Measurements from ENCODE around the gene POLE. TPM values are rescaled to one million over a fixed set of nuclear protein-coding genes. Genes with fewer than 3 reads are reported as not detected.

The POLE gene
- total RNA-seq, 4 donors from 2014 or later, result 19.2 to 28.1 (median 23.9) TPM

- no peak for TF ChIP-seq CTCF (IDR thresholded peaks at IDR 0.05)
- TF ChIP-seq POLR2A (IDR thresholded peaks at IDR 0.05), result no peak
- 88 to 95% methylated on average over 10 of the region's 10 CpGs for WGBS, 2 donors
- intact Hi-C loops (cut with DNase I), result no loop called here
- no peak overlapping the region for H3K27ac ChIP-seq
- no peaks in the 10 kb centered on the region for H3K9me3 ChIP-seq
- H3K4me3 ChIP-seq (replicated peaks in 1 of 3), result no peak overlapping the region
- H3K4me1 ChIP-seq, result no peaks in the 10 kb centered on the region
- H3K27me3 ChIP-seq, result no peaks in the 10 kb centered on the region
- H3K36me3 ChIP-seq, result peaks cover 0 to 31% of the 10 kb centered on the region in 2 donors
- no peak for DNase-seq
Observed at GRCh38 chr12:132633901-132634300, 53.2 kb downstream of the POLE start.

GRCh38 chr12:132633398-132633797 is 53.7 kb downstream of the POLE start:
- WGBS, 2 donors, result 98 to 99% methylated on average over 8 of the region's 8 CpGs
- Histone ChIP-seq H3K4me1 (no peaks in the 10 kb centered on the region), H3K9me3 (no peaks in the 10 kb centered on the region), H3K27ac (no peak overlapping the region), H3K36me3 (peaks cover 0 to 31% of the 10 kb centered on the region in 2 donors), H3K4me3 (replicated peaks in 1 of 3) (no peak overlapping the region), H3K27me3 (no peaks in the 10 kb centered on the region)
- DNase-seq, result no peak
- TF ChIP-seq CTCF (IDR thresholded peaks at IDR 0.05) (no peak), POLR2A (IDR thresholded peaks at IDR 0.05) (no peak)
- intact Hi-C loops (cut with DNase I), result no loop called here

- Histone ChIP-seq H3K9me3 (no peaks in the 10 kb centered on the region), H3K27ac (no peak overlapping the region), H3K4me3 (replicated peaks in 1 of 3) (no peak overlapping the region), H3K27me3 (no peaks in the 10 kb centered on the region), H3K4me1 (no peaks in the 10 kb centered on the region), H3K36me3 (peaks cover 0 to 27% of the 10 kb centered on the region in 2 donors)
- 80 to 81% methylated on average over 16 to 17 of the region's 17 CpGs for WGBS, 2 donors
- no peak for TF ChIP-seq CTCF (IDR thresholded peaks at IDR 0.05)
- TF ChIP-seq POLR2A (IDR thresholded peaks at IDR 0.05), result no peak
- intact Hi-C loops (cut with DNase I), result no loop called here
- DNase-seq, result no peak
Observed at GRCh38 chr12:132632521-132633228, 54.5 kb downstream of the POLE start.

- no peak for DNase-seq
- intact Hi-C loops (cut with DNase I), result no loop called here
- Histone ChIP-seq H3K27ac (no peak overlapping the region), H3K4me1 (no peaks in the 10 kb centered on the region), H3K36me3 (peaks cover 0 to 27% of the 10 kb centered on the region in 2 donors), H3K27me3 (no peaks in the 10 kb centered on the region), H3K4me3 (replicated peaks in 1 of 3) (no peak overlapping the region), H3K9me3 (no peaks in the 10 kb centered on the region)
- TF ChIP-seq CTCF (IDR thresholded peaks at IDR 0.05) (no peak), POLR2A (IDR thresholded peaks at IDR 0.05) (no peak)
- 96 to 98% methylated on average over 10 of the region's 11 CpGs for WGBS, 2 donors
Observed at GRCh38 chr12:132631666-132632065, 55.5 kb downstream of the POLE start.

- H3K9me3 ChIP-seq, result no peaks in the 10 kb centered on the region
- H3K27ac ChIP-seq, result no peak overlapping the region
- no peak for DNase-seq
- WGBS, 2 donors, result 89 to 96% methylated on average over 6 of the region's 6 CpGs
- peaks cover 0 to 27% of the 10 kb centered on the region in 2 donors for H3K36me3 ChIP-seq
- no peaks in the 10 kb centered on the region for H3K4me1 ChIP-seq
- intact Hi-C loops (cut with DNase I), result no loop called here
- TF ChIP-seq POLR2A (IDR thresholded peaks at IDR 0.05) (no peak), CTCF (IDR thresholded peaks at IDR 0.05) (no peak)
- no peak overlapping the region for H3K4me3 ChIP-seq (replicated peaks in 1 of 3)
- H3K27me3 ChIP-seq, result no peaks in the 10 kb centered on the region
Observed at GRCh38 chr12:132630672-132631071, 56.5 kb downstream of the POLE start.

Measured in thyroid gland (tissue), 4 donors.